GM12864 (cell line): ENCODE results near the gene SAMD14.

ENCODE experiments used
- DNase-seq: peaks from one replicate; pipeline ENCODE4 v3.0.0-alpha.2; 2011; ENCODE audit warnings: low read depth
- H3K4me3 ChIP-seq: 2 replicates; pipeline ENCODE4 v1.5.1; 2011; ENCODE audit warnings: mild to moderate bottlenecking, low read depth, low read length, control low read depth
- CTCF ChIP-seq: IDR thresholded peaks from 2 replicates; pipeline ENCODE4 v1.5.1; 2011; ENCODE audit warnings: low read depth, mild to moderate bottlenecking, moderate library complexity, low read length, control low read depth, inconsistent platforms; ENCODE audit errors: missing control alignments

Gene SAMD14

DNA sequence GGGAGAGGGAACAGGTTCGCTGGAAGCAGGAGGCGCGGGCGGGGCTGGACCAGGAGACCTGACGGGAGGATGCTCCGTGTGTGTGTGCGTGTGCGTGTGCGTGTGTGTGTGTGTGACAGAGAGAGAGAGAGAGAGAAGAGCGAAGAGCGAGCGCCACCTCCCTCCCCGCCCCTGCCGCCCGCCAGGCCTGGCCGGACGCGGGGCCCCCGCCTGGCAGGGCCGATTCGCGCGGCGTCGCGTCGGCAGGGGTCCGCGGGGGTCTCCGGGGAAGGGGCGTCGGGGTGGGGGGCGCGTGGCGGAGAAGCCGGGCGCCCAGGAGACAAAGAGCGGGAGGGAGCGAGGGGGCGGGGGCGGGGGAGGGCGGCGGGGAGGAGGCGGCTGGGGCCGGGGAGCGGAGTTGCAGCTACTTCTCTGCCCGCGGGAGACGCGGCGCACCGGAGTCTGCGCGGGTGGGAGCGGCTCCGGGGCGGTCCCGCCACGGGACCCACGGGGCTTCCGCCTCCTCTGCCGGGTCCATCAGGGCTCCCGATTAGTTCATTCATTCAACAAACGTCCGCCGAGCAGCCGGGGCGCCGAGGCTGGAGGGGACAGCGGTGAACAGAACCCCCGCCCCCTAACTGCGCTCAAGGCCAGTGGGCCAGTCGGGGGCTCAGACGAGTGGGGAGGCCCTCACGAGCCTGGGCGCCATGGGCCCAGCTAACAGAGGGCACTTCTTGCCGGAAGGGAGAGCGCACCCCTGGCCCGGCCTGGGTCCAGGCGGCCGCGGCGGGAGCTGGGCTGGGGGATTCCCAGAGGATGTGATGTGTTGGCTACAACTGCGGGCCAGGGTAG lies at the start of gene SAMD14:
Gene SAMD14, minus strand, starts transcription at position 433 of the 831 bp plus-strand sequence. CDS start 5,201 bp downstream, outside the sequence.
- TF ChIP-seq CTCF, result no peak
- H3K4me3 ChIP-seq, result peak within 1 kb of the TSS; percentile 56
- DNase-seq, result no peak

DNA sequence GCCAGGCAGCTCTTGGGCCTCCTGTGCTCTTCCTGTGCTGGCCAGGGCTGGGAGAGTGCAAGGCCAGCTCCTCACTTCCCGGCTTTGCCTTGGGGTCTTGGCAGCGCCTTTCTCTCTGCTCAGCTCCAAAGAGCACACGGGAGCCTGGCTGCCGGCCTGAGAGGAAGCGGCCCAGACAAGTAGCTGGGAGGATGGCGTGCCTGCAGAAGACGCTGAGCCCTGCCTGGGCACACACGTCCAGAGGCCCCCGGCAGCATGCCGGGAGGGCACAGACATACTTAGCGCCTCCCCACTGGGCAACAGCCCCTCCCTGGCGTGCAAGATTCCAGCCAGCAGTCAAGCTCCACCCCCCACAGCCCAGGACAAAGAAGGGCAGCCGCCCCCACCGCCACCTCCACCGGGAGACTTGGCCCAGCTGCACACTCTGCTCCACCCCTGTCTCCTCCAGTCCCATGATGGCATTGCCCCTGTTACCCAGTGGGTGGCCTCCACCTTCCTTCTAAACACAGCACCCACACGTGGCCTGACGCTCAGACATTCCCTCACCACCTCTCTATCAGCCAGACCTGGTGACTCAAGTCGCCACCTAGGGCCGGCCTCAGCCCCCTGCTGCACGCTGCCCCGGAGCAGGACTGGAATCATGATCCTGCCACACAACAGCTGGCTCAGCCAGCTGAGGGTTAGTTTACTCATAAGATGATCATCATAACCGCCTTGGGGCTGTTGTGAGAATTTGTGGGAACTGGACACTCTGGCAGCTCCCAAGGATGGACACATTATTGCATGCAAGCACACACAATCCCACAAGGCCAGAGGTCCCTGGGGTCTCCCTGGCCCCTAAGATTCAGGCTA lies 48.2 kb upstream of the SAMD14 start:
- no peak overlapping the region for H3K4me3 ChIP-seq
- DNase-seq, result no peak
- TF ChIP-seq CTCF, result peak; percentile 65

GRCh38 chr17:50177476-50177875 lies 47.5 kb upstream of the SAMD14 start:
- DNase-seq, result no peak
- no peak overlapping the region for H3K4me3 ChIP-seq
- TF ChIP-seq CTCF, result no peak

DNA sequence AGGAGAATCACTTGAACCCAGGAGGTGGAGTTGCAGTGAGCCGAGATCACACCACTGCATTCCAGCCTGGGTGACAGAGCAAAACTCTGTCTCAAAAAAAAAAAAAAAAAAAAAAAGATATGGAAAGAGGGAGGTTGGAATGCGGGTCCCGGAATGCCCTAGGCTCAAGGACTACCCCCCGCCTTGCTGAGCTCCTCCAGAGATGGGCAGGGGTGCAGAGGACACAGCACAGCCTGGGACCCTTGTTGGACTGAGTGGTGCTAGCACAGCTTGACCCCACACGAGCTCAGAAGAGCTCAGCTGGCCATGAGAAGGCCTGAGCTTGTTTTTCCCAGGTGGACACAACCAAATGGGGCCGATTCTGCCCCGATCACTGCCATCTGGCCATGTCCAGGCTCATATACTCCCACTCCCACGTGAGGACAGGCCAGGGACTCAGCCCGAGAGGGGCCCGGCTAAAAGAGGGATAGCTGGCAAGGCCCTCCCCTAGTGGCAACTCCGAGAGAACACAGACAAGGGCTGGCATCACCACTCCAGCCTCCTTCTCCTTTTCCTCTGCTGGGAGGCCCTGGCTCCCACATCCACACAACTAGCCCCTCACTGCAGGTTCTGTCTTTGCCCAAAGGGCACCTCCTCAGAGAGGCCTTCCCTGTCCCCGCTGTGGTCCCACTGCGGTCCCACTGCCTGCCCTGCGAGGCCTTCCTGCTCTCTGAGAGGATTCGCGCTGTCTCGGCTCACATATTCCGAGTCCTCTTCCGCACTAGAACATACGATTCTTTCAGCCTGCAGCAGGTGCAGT lies 46.8 kb upstream of the SAMD14 start:
- no peak for DNase-seq
- TF ChIP-seq CTCF, result no peak
- H3K4me3 ChIP-seq, result no peak overlapping the region

DNA sequence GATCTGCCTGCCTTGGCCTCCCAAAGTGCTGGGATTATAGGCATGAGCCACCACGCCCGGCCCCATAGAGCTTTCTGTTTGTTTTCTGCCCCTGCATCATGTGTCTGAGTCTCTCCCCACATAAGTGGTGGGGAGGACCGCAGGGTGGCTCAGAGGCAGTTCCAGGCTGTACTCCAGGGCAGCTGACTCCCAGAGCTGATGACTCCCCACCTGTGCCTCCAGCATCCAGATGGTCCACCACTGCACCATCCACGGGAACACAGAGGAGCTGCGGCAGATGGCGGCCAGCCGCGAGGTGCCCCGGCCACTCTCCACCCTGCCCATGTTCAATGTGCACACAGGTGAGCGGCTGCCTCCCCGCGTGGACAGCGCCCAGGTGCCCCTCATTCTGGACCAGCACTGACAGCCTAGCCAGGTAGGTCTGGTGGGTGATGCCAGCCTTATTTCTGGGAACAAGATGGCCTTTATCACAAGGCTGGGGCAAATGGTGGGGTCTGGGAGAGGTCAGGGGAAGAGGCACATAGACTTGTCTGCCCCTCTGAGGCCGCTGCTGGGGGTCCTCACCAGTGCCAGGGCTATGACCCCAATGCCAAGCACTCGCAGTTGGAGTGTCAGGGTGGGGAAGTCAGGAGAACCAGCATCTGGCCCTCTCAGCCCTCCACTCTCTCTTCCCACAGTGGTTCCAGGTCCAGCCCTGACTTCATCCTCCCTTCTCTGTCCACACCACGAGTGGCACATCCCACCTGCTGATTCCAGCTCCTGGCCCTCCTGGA lies 45.3 kb upstream of the SAMD14 start:
- TF ChIP-seq CTCF, result no peak
- no peak for DNase-seq
- H3K4me3 ChIP-seq, result no peak overlapping the region

DNA sequence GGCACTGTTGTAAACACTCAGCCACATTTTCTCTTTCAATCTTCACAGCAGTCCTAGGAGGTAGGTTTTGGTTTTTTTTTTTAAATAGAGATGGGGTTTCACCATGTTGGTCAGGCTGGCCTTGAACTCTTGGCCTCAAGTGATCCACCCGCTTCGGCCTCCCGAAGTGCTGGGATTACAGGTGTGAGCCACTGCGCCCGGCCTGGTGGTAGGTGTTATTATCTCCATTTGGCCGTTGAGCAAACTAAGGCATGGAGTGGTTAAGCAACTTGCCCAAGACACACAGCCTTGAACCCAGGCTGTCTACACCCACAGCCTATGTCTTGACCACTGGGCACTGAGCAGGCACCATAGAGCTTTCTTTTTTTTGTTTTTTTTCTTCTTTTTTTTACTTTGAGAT lies 44.5 kb upstream of the SAMD14 start:
- H3K4me3 ChIP-seq, result no peak overlapping the region
- no peak for TF ChIP-seq CTCF
- no peak for DNase-seq
